Vagina (tissue), 2 donors: Measurements from ENCODE around the gene HSPA5. TPM values are rescaled to one million over a fixed set of nuclear protein-coding genes. Genes with fewer than 3 reads are reported as not detected.
"Not testable (repeated sequence)": the region's sequence is repeated elsewhere in the genome, so short reads cannot be mapped to it uniquely, and the experiment has no call there.

Experiments
- DNase-seq, 2 donors: peaks; one replicate each; pipeline ENCODE4 v3.0.0-alpha.2; 2017; ENCODE audit errors: extremely low spot score in 2 of 2
- H3K27ac ChIP-seq: fragments of 200-600 bp; sonication (generic); one replicate; pipeline ENCODE4 v1.5.1; 2019
- H3K27me3 ChIP-seq: fragments of 200-600 bp; sonication (generic); one replicate; pipeline ENCODE4 v1.5.1; 2019
- H3K36me3 ChIP-seq, 2 donors: fragments of 200-600 bp; sonication (generic); one replicate each; pipeline ENCODE4 v1.5.1; 2017 to 2019
- H3K4me1 ChIP-seq: fragments of 200-600 bp; sonication (generic); one replicate; pipeline ENCODE4 v1.5.1; 2019
- H3K4me3 ChIP-seq, 2 donors: fragments of 200-600 bp; sonication (generic); 1 replicate in 1 of 2; 2 replicates in 1 of 2; pipeline ENCODE4 v1.5.1; 2016 to 2019
- H3K9me3 ChIP-seq: fragments of 200-600 bp; sonication (generic); one replicate; pipeline ENCODE4 v1.5.1; 2019
- CTCF ChIP-seq, 3 experiments: fragments of 450-650 bp in 2 of 3; fragments of 200-600 bp in 1 of 3; sonication (generic) in 1 of 3; IDR thresholded peaks; one replicate each; pipeline ENCODE4 v1.5.1; 2017 to 2019; ENCODE audit warnings: antibody characterized with exemption in 3 of 3, mild to moderate bottlenecking in 2 of 3, moderate library complexity in 2 of 3
- POLR2A ChIP-seq, 2 donors: fragments of 450-650 bp; IDR thresholded peaks; one replicate each; pipeline ENCODE4 v1.6.1; 2017; ENCODE audit warnings: antibody characterized with exemption in 2 of 2, mild to moderate bottlenecking in 2 of 2, moderate library complexity in 2 of 2
- POLR2AphosphoS5 ChIP-seq, 2 donors: sonication (generic); formaldehyde crosslinking; IDR thresholded peaks; one replicate each; pipeline ENCODE4 v1.9.0; 2017; ENCODE audit warnings: antibody characterized with exemption in 2 of 2, mild to moderate bottlenecking in 2 of 2, low read depth in 1 of 2; ENCODE audit not compliant: insufficient read depth in 1 of 2
- intact Hi-C: fragments of 100-400 bp; cut with DNase I; formaldehyde crosslinking; loops from one replicate; pipeline ENCODE4 v1.15.1; 2023
- total RNA-seq: library from RNA; depleted of rRNA; stranded (reverse); fragments of >200 nt; gene quantifications from one replicate; pipeline ENCODE4 v1.2.3, GENCODE V29; 2016

HSPA5 gene
- total RNA-seq, 1 donor from 2014 or later: 88.4 TPM

DNA sequence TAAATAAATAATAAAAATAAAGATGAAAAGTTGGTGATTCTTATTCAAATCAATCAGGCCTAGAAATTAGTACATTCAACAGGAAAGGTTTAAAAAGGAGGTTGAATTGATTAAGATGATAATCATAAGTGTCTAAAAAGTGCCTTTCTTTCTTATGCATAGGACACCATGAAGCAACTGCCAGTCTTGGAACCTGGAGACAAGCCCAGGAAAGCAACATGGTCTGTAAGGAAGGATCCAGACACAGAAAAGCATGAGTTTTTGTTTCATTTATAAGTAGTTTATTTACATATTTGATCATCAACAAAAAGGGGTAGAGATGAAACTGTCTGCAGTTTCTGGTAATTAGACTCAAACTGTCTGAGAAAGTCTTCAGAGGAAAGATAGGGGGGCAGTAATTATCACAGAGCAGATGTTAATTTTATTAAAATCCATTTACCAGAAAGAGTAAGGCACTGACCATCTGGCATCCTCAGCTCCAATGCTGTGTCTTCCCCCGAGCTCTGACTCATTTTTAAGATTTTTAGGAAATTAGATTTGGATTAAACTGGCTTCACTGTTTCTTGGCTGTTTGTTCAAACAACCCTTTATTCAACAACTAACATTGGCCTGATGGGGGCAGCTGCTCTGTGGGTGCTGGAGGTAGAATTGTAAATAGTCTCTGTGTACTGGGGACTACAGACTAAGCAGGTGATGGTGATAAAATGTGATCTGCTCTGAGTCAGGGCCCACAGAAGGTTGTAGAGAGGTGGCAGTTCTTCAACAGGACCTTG lies 38.1 kb downstream of the HSPA5 start:
- H3K4me1 ChIP-seq: peaks cover 10% of the 10 kb centered on the region
- intact Hi-C loops: no loop called here
- H3K9me3 ChIP-seq: no peaks in the 10 kb centered on the region
- H3K27ac ChIP-seq: no peak overlapping the region
- peaks cover 0 to 16% of the 10 kb centered on the region in 2 donors for H3K36me3 ChIP-seq
- H3K27me3 ChIP-seq: no peaks in the 10 kb centered on the region
- TF ChIP-seq POLR2AphosphoS5 (IDR thresholded peaks at IDR 0.05; ENCODE audit: insufficient read depth in 1 of 2, low read depth in 1 of 2) (no peak), POLR2A (IDR thresholded peaks at IDR 0.05) (no peak), CTCF (IDR thresholded peaks at IDR 0.05) (no peak)
- DNase-seq: no peak
- H3K4me3 ChIP-seq: no peak overlapping the region

DNA sequence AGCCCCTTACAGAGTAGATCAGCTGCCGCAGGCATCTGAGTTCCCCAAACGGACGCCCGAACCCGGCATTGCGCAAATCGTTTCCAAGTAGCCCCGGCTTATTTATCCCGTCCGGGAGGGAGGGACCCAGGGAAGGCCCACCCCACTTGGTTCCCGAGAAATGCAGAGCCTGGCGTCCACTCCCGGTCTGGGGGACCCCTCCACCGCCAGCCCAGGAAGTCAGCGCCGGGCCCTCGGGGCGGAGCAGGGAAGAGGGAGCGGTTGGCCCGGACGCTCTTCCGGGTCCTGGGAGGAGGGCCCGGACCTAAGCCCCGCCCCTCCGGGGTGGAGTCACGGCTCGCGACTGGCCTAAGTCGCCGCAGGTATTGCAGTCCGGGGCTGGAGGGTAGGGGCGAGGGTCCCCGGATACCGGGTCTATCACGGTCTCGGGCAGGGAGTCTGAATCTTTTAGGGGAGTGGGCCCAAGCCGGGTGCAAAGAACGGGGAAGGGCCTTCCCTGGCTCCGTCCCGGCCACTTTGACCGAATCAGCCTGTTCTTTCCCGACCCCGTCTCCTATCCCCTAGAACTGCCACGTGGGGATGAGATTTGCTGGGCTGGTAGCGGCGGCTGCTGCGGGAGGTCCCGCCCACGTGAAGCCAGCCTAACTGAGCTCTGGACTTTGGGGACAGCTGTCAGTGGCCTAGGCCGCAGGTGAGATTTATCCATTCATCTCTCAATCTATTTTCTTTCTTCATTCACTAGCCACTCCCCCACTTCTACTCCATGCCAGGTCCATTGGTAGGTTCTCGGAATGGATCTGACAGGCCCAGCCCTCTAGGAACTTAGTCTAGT lies 40.7 kb downstream of the HSPA5 start, which contains the start of gene RABEPK:
Gene RABEPK (plus strand): TSS at position 327 of the 832 bp plus-strand sequence. CDS start 2,472 bp downstream, outside the sequence.
- DNase-seq: peak; percentile 96
- Histone ChIP-seq H3K4me3 (peak within 1 kb of the TSS; percentile 77 to 84), H3K9me3 (no peaks in the 10 kb centered on the region), H3K4me1 (peaks cover 10% of the 10 kb centered on the region), H3K27ac (peak within 1 kb of the TSS; percentile 77), H3K36me3 (no peaks in the 10 kb centered on the region), H3K27me3 (no peaks in the 10 kb centered on the region)
- TF ChIP-seq POLR2AphosphoS5 (IDR thresholded peaks at IDR 0.05; ENCODE audit: insufficient read depth in 1 of 2, low read depth in 1 of 2): peak; percentile 89 to 94
- no peak for TF ChIP-seq CTCF (IDR thresholded peaks at IDR 0.05)
- peak in 1 of 2 donors; percentile 47 for TF ChIP-seq POLR2A (IDR thresholded peaks at IDR 0.05)
- intact Hi-C loops: no loop called here

GRCh38 chr9:125195591-125195990 lies 45.6 kb downstream of the HSPA5 start:
- H3K27me3 ChIP-seq, H3K4me1 ChIP-seq, H3K4me3 ChIP-seq, DNase-seq, intact Hi-C loops, H3K27ac ChIP-seq, H3K36me3 ChIP-seq, H3K9me3 ChIP-seq: not testable (repeated sequence)

DNA sequence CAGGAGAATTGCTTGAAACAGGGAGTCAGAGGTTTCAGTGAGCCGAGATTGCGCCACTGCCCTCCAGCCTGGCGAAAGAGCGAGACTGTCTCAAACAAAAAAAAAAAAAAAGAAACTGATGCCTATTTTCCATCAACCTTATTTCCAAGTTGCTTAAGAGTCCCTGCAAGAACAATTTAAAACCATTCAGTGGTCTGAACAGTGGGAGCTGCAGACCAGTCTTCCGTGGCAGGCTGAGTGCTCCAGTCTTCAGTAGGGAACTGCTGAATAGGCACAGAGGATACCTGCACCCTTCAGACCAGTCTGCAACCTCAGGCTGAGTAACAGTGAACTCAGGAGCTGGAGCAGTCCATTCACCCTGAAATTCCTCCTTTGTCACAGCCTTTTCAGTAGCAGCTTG lies 46.7 kb downstream of the HSPA5 start:
- DNase-seq, H3K27ac ChIP-seq, H3K27me3 ChIP-seq, H3K9me3 ChIP-seq, H3K36me3 ChIP-seq, H3K4me3 ChIP-seq, intact Hi-C loops: not testable (repeated sequence)
- H3K4me1 ChIP-seq: peaks cover 12% of the 10 kb centered on the region

DNA sequence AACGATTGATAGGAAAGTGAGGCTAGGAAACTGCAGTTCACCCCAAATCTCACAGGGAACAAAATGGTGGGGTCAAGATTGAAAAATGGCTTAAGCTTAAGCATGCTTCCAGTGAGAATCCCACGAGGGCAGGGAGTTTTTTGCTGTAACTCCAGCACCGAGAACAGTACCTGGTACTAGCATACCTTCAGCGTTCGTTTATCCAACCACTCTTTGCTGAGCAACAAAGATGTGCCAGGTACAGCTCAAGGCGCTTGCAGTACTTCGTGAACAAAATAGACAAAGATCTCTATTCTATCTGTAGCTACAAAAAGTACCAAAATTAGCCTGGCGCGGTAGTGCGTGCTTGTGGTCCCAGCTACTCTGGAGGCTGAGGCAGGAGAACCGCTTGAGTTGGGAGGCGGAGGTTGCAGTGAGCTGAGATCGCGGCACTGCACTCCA lies 50.8 kb downstream of the HSPA5 start:
- H3K9me3 ChIP-seq: no peaks in the 10 kb centered on the region
- peaks cover 48% of the 10 kb centered on the region for H3K4me1 ChIP-seq
- intact Hi-C loops: no loop called here
- DNase-seq: no peak
- H3K27ac ChIP-seq: peak overlapping the region; percentile 92
- peak overlapping the region; percentile 68 to 98 for H3K4me3 ChIP-seq
- no peak for TF ChIP-seq POLR2A (IDR thresholded peaks at IDR 0.05)
- TF ChIP-seq POLR2AphosphoS5 (IDR thresholded peaks at IDR 0.05; ENCODE audit: insufficient read depth in 1 of 2, low read depth in 1 of 2): no peak
- TF ChIP-seq CTCF (IDR thresholded peaks at IDR 0.05): no peak
- no peaks in the 10 kb centered on the region for H3K27me3 ChIP-seq
- no peaks in the 10 kb centered on the region for H3K36me3 ChIP-seq
